ENCODE data around the gene KRTAP19-1.

DNA sequence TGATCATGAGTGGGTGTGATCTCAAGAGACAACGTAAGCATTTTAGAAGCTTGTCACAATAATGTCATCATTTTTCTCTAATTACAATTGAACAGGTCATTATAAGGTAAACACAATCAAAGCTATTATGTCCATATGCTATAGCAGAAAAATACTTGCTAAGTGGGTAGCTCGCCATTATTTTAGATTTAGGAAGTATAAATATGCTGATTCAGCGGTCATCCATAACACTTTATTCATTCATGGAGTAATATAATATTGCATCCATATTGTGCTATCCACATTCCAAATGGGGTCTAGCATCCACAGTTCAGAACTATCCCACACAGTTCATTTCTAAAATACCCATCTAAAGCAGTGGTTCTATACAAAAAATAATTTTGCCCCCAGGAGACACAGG is 31.7 kb downstream of the KRTAP19-1 start:
- TF ChIP-seq, protein P1, sequence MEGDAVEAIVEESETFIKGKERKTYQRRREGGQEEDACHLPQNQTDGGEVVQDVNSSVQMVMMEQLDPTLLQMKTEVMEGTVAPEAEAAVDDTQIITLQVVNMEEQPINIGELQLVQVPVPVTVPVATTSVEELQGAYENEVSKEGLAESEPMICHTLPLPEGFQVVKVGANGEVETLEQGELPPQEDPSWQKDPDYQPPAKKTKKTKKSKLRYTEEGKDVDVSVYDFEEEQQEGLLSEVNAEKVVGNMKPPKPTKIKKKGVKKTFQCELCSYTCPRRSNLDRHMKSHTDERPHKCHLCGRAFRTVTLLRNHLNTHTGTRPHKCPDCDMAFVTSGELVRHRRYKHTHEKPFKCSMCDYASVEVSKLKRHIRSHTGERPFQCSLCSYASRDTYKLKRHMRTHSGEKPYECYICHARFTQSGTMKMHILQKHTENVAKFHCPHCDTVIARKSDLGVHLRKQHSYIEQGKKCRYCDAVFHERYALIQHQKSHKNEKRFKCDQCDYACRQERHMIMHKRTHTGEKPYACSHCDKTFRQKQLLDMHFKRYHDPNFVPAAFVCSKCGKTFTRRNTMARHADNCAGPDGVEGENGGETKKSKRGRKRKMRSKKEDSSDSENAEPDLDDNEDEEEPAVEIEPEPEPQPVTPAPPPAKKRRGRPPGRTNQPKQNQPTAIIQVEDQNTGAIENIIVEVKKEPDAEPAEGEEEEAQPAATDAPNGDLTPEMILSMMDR (IDR thresholded peaks at IDR 0.05): no peak
- TF ChIP-seq POLR2A (IDR thresholded peaks at IDR 0.05): no peak
